ENCODE data around the gene HOMER2.
"Not testable (repeated sequence)": the region's sequence is repeated elsewhere in the genome, so short reads cannot be mapped to it uniquely, and the experiment has no call there.

The HOMER2 gene

GRCh38 chr15:82900511-82901060 lies 51.9 kb downstream of the HOMER2 start:
- in situ Hi-C loops (cut with MboI; ENCODE audit: low sequenced_read_pairs), result no loop called here

GRCh38 chr15:82898961-82899360 lies 53.6 kb downstream of the HOMER2 start:
- in situ Hi-C loops (cut with MboI; ENCODE audit: low sequenced_read_pairs), result no loop called here

- in situ Hi-C loops (cut with MboI; ENCODE audit: low sequenced_read_pairs), result no loop called here
Observed at GRCh38 chr15:82895983-82896382, 56.5 kb downstream of the HOMER2 start.

DNA sequence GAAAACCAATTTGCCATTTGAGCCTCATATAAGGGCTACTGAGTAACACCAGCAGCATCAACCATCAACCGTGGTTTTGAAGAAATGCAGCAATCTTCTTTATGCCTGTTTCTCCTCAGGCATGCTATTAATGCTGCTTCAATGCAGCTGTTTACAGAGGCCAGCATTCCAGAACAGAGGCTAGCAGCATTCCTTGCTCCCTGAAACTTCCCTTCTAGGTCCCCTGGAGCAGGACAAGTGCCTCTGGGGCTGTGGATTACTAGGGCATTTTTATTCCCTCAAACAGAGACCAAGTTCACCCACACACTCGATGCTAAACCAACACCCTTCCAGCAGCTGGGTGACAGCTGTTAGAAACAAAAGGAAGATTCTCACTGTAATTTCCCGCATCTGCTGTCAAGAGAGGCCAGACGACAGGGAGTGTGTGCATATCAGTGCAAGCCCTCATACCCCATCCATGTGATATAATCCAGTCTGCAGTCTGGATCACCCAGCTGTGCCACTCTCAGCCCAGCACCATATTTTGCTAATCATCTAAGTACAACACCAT lies 57.5 kb downstream of the HOMER2 start:
- in situ Hi-C loops (cut with MboI; ENCODE audit: low sequenced_read_pairs), result no loop called here

DNA sequence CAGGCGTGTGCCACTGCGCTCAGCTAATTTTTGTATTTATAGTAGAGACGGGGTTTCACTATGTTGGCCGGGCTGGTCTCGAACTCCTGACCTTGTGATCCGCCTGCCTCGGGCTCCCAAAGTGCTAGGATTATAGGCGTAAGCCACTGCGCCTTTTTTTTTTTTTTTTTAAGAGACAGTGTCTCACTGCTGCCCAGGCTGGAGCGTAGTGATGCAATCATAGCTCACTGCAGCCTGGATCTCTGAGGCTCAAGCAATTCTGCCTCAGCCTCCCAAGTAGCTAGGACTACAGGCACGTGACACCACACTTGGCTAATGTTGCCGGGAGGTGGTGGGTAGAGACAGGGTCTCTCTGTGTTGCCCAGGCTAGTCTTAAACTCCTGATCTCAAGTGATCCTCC lies 59.0 kb downstream of the HOMER2 start:
- in situ Hi-C loops (cut with MboI; ENCODE audit: low sequenced_read_pairs), result not testable (repeated sequence)

GRCh38 chr15:82892573-82892972 lies 59.9 kb downstream of the HOMER2 start:
- in situ Hi-C loops (cut with MboI; ENCODE audit: low sequenced_read_pairs), result no loop called here

GRCh38 chr15:82890995-82891390 lies 61.5 kb downstream of the HOMER2 start:
- in situ Hi-C loops (cut with MboI; ENCODE audit: low sequenced_read_pairs), result no loop called here

- in situ Hi-C loops (cut with MboI; ENCODE audit: low sequenced_read_pairs), result no loop called here
Observed at GRCh38 chr15:82890338-82890994, 62.1 kb downstream of the HOMER2 start.

GRCh38 chr15:82882273-82882928 lies 70.1 kb downstream of the HOMER2 start:
- in situ Hi-C loops (cut with MboI; ENCODE audit: low sequenced_read_pairs), result no loop called here

DNA sequence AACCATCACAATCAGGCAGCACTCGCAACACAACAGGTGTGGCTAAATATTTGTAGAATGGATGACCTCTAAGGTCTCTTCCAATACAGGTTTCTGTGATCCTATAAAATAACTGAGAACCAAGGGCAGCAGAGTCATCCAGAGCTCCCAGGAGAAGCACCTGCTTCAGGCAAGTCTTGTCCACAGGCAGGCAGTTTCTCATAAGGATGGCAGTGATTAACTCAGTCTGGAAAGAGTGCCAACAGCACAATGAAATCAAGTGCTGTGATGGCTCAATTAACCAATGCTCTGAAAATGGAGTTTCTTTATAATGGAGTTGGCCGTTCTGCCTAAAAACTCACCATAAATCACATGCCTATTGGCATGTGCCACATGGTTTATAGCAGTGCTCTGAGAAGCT lies 70.8 kb downstream of the HOMER2 start:
- in situ Hi-C loops (cut with MboI; ENCODE audit: low sequenced_read_pairs), result no loop called here

GRCh38 chr15:82880704-82881103 lies 71.8 kb downstream of the HOMER2 start:
- in situ Hi-C loops (cut with MboI; ENCODE audit: low sequenced_read_pairs), result no loop called here

GRCh38 chr15:82878325-82878724 lies 74.2 kb downstream of the HOMER2 start:
- in situ Hi-C loops (cut with MboI; ENCODE audit: low sequenced_read_pairs), result no loop called here

DNA sequence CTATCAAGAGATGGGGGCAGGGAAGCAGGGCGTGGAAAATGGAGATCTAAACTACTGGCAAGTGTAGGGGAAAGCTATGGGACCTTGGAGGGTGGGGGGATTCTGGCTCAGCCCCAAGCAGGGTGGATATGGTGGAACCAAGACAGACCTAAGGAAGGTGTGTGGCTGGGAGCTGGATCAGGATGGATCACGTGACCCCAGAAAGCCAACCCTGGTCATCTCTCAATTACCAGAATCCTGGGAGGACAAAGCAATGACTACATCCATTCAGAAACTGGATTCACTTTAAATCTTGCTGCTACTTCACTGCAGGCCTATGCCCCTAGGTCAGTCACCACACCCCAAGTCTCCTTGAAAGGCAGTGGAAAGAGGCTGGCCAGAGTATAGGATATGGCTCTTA lies 74.7 kb downstream of the HOMER2 start:
- in situ Hi-C loops (cut with MboI; ENCODE audit: low sequenced_read_pairs), result no loop called here

GRCh38 chr15:82875411-82876003 lies 77.0 kb downstream of the HOMER2 start:
- in situ Hi-C loops (cut with MboI; ENCODE audit: low sequenced_read_pairs), result no loop called here

DNA sequence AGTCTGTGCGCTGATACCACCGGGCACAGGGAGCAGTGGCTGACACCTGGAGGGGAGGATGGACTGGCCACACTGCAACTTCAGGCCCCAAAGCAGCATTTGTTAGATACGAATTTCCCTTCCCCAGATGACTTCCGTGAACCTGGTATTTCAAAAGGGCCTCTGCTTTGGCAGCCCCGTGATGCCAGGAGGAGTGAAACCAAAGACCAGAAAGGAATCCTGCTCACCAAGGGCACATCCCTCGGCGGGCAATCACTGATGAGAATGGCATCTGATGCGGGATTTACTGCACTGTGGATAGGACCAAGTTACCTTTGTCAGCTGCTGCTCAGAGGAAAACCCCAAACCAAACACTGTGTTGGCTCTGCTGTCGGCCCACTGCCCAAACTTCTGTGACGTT lies 77.6 kb downstream of the HOMER2 start:
- in situ Hi-C loops (cut with MboI; ENCODE audit: low sequenced_read_pairs), result no loop called here

DNA sequence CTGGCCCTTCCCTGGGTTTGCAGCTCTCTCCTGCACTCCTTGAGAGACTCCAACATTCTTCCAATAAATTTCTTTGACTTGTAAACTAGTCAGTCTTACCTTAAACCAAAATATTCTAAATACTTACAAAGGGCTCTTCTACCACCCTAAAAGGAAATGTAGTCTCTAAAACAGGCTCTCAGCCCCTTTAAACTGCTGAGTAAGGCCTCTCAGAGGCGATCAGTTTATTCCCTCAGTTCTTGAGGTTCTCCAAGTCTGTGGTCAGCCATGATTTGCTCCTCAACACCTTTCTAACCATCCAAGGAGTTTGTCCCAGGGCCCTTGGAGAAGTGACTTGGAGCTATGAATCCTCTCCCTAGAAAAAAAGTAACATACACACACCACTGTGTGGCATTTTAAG lies 78.3 kb downstream of the HOMER2 start:
- in situ Hi-C loops (cut with MboI; ENCODE audit: low sequenced_read_pairs), result no loop called here

DNA sequence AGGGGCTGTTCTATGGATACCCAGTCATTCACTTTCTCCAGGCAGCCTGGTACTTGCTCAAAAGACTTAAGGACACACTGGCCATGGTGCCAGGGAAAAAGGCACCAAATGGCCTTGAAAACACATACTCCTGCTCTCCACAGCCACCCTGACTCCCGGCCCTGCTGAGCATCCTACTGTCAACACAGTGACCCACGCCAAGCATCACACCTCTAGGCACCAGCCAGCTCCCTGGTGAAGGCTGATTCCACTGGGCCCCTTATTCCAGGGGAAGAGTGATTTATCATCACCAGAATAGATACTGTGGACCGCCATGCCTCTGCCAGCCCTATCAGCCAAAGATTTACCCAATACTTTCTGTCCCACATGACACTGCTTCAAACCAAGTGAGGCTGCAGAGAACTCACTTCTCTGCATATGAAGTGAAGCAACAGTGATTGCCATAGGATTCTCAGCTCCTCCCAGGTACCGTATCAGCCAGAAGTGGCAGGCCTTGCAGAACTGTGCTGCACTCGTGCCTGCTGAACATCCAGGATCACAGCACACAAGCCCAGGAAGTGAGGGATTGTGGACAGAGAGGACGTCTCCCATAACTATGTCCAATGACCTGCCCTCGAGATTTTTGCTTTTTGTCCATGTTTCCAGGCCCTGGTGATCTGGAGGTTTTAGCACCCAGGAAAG lies 79.4 kb downstream of the HOMER2 start:
- in situ Hi-C loops (cut with MboI; ENCODE audit: low sequenced_read_pairs), result no loop called here

GRCh38 chr15:82871832-82872484 lies 80.6 kb downstream of the HOMER2 start:
- in situ Hi-C loops (cut with MboI; ENCODE audit: low sequenced_read_pairs), result no loop called here

DNA sequence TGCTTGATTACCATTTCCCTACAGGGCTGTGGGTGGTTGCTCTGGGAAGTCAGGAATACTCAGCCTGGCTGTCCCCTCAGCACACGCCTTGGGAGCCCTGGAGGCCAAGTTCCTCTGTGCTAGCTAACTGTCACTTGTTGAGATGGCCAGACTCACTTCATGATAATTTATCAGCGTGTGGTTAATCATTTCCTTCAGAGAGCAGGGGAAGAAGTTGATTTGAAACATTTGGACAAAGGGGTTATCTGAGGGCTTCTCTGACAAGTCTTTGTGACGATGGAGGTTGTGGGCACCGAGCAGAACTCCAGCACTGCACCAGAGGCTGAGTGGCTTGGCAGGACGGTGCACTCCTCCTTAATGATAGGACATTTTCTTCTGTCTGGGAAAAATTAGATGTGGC lies 81.2 kb downstream of the HOMER2 start:
- in situ Hi-C loops (cut with MboI; ENCODE audit: low sequenced_read_pairs), result no loop called here

- in situ Hi-C loops (cut with MboI; ENCODE audit: low sequenced_read_pairs), result no loop called here
Observed at GRCh38 chr15:82870727-82871320, 81.7 kb downstream of the HOMER2 start.

Data from HL-60/S4 (cell line).